SK-N-MC (cell line): ENCODE results near the gene CAGE1.
A peak's percentile ranks its signal among the peaks of the same experiment; 100 is the strongest.

ENCODE experiments used
- DNase-seq: peaks from one replicate; pipeline ENCODE4 v3.0.0-alpha.2; 2011; ENCODE audit warnings: low read depth, low spot score
- H3K27ac ChIP-seq: fragments of 200-600 bp; sonication (generic); 2 replicates; pipeline ENCODE4 v1.5.1; 2016; ENCODE audit warnings: mixed run types
- H3K36me3 ChIP-seq: fragments of 200-600 bp; sonication (generic); 2 replicates; pipeline ENCODE4 v1.6.1; 2017; ENCODE audit warnings: antibody characterized with exemption, low read length, mixed read lengths; ENCODE audit not compliant: insufficient read depth
- H3K4me3 ChIP-seq: fragments of 200-600 bp; sonication (generic); 2 replicates; pipeline ENCODE4 v1.5.1; 2016
- H3K9ac ChIP-seq: fragments of 200-600 bp; sonication (generic); 2 replicates; pipeline ENCODE4 v1.8.0; 2017; ENCODE audit warnings: mixed run types, mixed read lengths; ENCODE audit not compliant: insufficient read length
- H3K9me3 ChIP-seq: fragments of 200-600 bp; sonication (generic); 2 replicates; pipeline ENCODE4 v1.6.1; 2017; ENCODE audit warnings: low read depth, mild to moderate bottlenecking, antibody characterized with exemption, low read length, moderate library complexity, mixed read lengths
- EZH2 ChIP-seq: fragments of 200-600 bp; sonication (generic); IDR thresholded peaks from one replicate; pipeline ENCODE4 v1.6.1; 2017; ENCODE audit warnings: antibody characterized with exemption
- FOXP2 ChIP-seq: optimal IDR thresholded peaks from 2 replicates; pipeline ENCODE3; 2011; ENCODE audit warnings: mild to moderate bottlenecking, moderate library complexity; ENCODE audit not compliant: insufficient read depth; ENCODE audit errors: extremely low read length, control extremely low read depth
- POLR2AphosphoS5 ChIP-seq: IDR thresholded peaks from 2 replicates; pipeline ENCODE4 v1.6.1; 2012; ENCODE audit warnings: mild to moderate bottlenecking, low read depth, low read length, borderline replicate concordance

The CAGE1 gene

DNA sequence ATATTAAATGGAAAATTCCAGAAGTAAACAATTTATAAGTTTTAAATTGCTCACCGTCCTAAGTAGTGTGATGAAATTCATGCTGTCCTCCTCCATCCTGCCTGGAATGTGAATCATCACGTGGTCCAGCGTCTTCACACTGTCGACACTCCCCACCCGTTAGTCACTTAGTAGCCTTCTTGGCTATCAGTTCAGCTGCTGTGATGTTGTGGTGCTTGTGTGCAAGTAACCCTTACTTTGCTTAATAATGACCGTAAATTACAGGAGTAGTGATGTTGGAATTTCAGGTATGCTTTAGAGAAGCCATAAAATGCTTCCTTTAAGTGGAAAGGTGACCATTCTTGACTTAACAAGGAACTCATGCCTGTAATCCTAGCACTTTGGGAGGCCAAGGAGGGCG lies 25.3 kb upstream of the CAGE1 start:
- Histone ChIP-seq H3K27ac (no peak overlapping the region), H3K9ac (no peak overlapping the region), H3K36me3 (peaks cover 91% of the 10 kb centered on the region), H3K4me3 (no peak overlapping the region), H3K9me3 (no peaks in the 10 kb centered on the region)
- no peak for DNase-seq
- no peak for TF ChIP-seq FOXP2
- no peak for TF ChIP-seq EZH2
- no peak for TF ChIP-seq POLR2AphosphoS5

DNA sequence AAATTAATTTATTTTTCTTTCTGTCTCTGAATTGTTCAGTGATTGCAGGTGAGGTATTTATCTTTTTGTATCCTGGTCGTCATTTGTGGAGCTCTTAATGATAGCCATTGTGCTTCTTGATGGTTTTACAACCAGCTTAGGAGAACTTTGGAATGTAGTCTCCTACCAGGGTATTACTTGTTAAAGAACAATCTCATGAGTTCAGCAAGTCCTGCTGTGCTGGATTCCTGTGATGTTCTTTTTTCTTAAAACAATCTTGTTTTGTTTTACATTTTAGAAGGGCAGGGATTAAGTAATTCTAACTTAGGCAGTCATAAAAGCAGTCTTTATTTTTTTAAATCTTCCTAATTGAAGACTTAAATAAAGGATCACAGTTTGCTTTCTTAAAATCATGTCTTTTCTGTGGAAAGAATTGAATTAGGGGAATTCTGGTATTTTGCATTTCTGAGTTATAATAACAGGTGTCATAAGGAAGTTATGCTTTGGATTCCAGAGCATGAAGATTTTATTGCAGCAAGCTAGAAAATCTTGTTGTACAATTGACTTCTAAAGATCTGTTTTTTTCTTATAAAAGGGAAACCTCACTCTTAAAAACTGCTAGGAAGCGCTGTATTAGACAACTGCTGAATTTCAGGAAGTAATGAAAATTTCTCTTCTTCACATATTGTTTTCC lies 23.7 kb upstream of the CAGE1 start:
- H3K9me3 ChIP-seq, result no peaks in the 10 kb centered on the region
- TF ChIP-seq FOXP2, result no peak
- no peak for TF ChIP-seq POLR2AphosphoS5
- no peak for TF ChIP-seq EZH2
- no peak for DNase-seq
- no peak overlapping the region for H3K4me3 ChIP-seq
- H3K36me3 ChIP-seq, result peaks cover 90% of the 10 kb centered on the region
- H3K27ac ChIP-seq, result peak overlapping the region; percentile 46; the same call in 1 of the 2 replicates
- no peak overlapping the region for H3K9ac ChIP-seq

- no peak for DNase-seq
- Histone ChIP-seq H3K9ac (no peak overlapping the region), H3K9me3 (no peaks in the 10 kb centered on the region), H3K4me3 (no peak overlapping the region), H3K27ac (no peak overlapping the region), H3K36me3 (peaks cover 93% of the 10 kb centered on the region)
- TF ChIP-seq EZH2 (no peak), FOXP2 (no peak), POLR2AphosphoS5 (no peak)
These were observed 21.8 kb upstream of the CAGE1 start for GRCh38 chr6:7411328-7411727.

GRCh38 chr6:7410851-7411250 lies 21.3 kb upstream of the CAGE1 start:
- H3K9ac ChIP-seq, result no peak overlapping the region
- H3K36me3 ChIP-seq, result peaks cover 93% of the 10 kb centered on the region
- no peak overlapping the region for H3K27ac ChIP-seq
- no peak for DNase-seq
- H3K4me3 ChIP-seq, result no peak overlapping the region
- TF ChIP-seq EZH2 (no peak), POLR2AphosphoS5 (no peak), FOXP2 (no peak)
- no peaks in the 10 kb centered on the region for H3K9me3 ChIP-seq

DNA sequence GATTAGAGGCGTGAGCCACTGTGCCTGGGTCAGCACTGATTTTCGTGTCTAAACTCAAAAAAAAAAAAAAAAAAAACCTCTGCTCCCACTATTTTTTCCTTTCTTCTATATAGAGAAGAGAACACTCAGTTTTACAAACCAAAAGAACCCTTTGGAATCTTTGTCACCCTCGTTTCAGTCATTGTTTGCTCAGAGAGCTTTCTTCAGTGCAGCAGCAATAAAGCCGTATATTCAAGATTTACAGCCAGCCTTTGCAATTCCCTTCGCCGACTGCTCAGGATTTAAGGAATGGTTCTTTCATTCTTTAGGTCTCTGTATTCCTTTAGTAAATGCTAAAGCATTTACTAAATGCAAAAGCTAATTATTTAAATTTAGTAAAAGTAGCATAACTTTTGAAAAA lies 20.2 kb upstream of the CAGE1 start:
- no peak overlapping the region for H3K4me3 ChIP-seq
- peaks cover 93% of the 10 kb centered on the region for H3K36me3 ChIP-seq
- peak overlapping the region; percentile 45; the same call in 1 of the 2 replicates for H3K27ac ChIP-seq
- no peak for TF ChIP-seq FOXP2
- TF ChIP-seq EZH2, result no peak
- no peak for TF ChIP-seq POLR2AphosphoS5
- no peak for DNase-seq
- H3K9ac ChIP-seq, result no peak overlapping the region
- no peaks in the 10 kb centered on the region for H3K9me3 ChIP-seq

DNA sequence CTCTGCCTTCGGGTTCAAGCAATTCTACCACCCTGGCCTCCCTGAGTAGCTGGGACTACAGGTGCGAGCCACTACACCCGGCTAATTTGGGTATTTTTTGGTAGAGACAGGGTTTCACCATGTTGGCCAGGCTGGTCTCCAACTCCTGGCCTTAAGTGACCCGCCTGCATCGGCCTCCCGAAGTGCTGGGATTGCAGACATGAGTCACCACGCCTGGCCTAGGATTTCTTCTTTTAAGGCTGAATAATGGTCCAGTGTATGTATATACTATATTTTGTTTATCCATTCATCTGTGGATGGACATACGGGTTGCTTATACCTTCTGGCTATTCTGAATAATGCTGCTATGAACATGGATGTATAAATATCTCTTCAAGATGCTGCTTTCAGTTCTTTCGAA lies 17.2 kb upstream of the CAGE1 start:
- Histone ChIP-seq H3K36me3 (peaks cover 95% of the 10 kb centered on the region), H3K27ac (no peak overlapping the region), H3K4me3 (no peak overlapping the region), H3K9me3 (no peaks in the 10 kb centered on the region), H3K9ac (no peak overlapping the region)
- no peak for DNase-seq
- TF ChIP-seq FOXP2, result no peak
- TF ChIP-seq EZH2, result no peak
- TF ChIP-seq POLR2AphosphoS5, result no peak

DNA sequence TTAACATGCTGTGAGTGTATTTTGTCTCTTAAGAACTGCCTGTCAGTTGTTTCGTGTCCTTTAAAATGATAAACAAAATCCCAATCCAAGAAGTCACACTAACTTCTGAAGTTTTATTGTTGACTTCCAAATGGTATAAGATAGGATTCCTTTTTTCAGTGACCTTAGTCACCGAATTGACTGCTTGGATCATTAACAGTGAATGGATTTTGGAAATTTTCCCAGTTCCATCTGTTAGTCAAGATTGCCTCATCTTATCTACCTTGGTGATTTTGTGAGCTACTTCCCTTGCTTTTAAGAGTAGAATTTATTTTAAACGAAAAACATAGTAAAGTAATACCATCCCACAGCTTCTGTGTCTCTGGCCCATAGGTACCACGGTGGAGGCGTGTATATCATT lies 15.0 kb upstream of the CAGE1 start:
- Histone ChIP-seq H3K27ac (no peak overlapping the region), H3K36me3 (peaks cover 94% of the 10 kb centered on the region), H3K4me3 (no peak overlapping the region), H3K9me3 (no peaks in the 10 kb centered on the region), H3K9ac (no peak overlapping the region)
- TF ChIP-seq FOXP2 (no peak), POLR2AphosphoS5 (no peak), EZH2 (no peak)
- DNase-seq, result no peak

DNA sequence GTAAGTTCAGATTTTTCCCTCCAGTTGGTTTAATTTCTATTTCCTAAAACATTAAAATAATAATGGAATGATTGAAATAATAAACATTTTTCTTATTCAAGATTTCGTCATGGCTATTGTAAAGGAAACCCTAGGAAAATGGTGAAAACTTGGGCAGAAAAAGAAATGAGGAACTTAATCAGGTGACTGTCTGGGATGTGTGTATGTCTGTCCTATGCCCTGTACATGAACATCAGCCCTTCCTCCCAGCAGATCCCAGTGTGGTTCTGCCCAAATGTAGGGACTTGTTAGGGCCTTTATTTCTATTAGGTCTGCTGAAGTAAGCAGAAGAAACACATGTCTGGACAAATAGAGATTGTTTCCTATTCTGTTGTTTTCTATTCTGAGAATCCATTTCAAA lies 13.2 kb upstream of the CAGE1 start:
- H3K4me3 ChIP-seq, result no peak overlapping the region
- DNase-seq, result no peak
- H3K27ac ChIP-seq, result no peak overlapping the region
- H3K9ac ChIP-seq, result no peak overlapping the region
- TF ChIP-seq POLR2AphosphoS5, result no peak
- no peak for TF ChIP-seq EZH2
- no peak for TF ChIP-seq FOXP2
- H3K9me3 ChIP-seq, result no peaks in the 10 kb centered on the region
- H3K36me3 ChIP-seq, result peaks cover 99% of the 10 kb centered on the region

DNA sequence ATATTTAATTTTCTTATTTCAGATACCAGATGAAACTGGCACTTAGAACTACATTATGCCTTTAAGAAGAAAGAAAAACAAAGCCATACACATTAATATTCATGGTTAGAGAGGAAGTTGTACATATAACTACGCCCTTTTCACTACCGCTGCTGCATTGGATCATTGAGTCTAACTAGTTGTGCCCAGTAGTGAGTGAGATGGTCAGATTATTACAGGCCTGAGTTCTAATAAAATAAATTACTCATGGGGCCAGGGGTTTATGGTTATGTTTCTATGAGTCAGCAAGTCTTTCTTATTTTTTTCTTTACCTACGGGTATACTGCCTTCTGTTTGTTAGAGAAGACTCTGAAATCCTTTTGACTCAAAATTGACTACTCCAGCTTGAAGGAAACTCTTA lies 11.5 kb upstream of the CAGE1 start:
- H3K27ac ChIP-seq, result peak overlapping the region; percentile 55; the same call in 1 of the 2 replicates
- H3K4me3 ChIP-seq, result no peak overlapping the region
- no peak for DNase-seq
- H3K9ac ChIP-seq, result no peak overlapping the region
- H3K36me3 ChIP-seq, result peaks cover 97% of the 10 kb centered on the region
- TF ChIP-seq FOXP2 (no peak), EZH2 (no peak), POLR2AphosphoS5 (no peak)
- no peaks in the 10 kb centered on the region for H3K9me3 ChIP-seq
